Panc1 (cell line): ENCODE measurements around the gene CHCHD10.

ENCODE experiments used
- CTCF ChIP-seq: fragments of 450-650 bp; IDR thresholded peaks from 2 replicates; pipeline ENCODE4 v1.5.1; 2017; ENCODE audit warnings: mild to moderate bottlenecking
- POLR2AphosphoS5 ChIP-seq: IDR thresholded peaks from 2 replicates; pipeline ENCODE4 v1.6.1; 2012; ENCODE audit warnings: mild to moderate bottlenecking, low read depth, low read length, moderate library complexity
- TF ChIP-seq, protein P1 (sequence below), 2 experiments: IDR thresholded peaks; 2 replicates each; pipeline ENCODE4 v1.6.1; 2011 to 2012; ENCODE audit warnings: low read depth in 2 of 2, control low read depth in 1 of 2, low read length in 1 of 2, mild to moderate bottlenecking in 1 of 2, moderate library complexity in 1 of 2; ENCODE audit not compliant: insufficient read depth in 1 of 2

GRCh38 chr22:23750714-23751440, 16.9 kb downstream of the CHCHD10 start, which contains the start of gene ZNF70:
- TF ChIP-seq POLR2AphosphoS5: no peak
- no peak; the same call in 1 of the 2 replicates for TF ChIP-seq CTCF
- TF ChIP-seq, protein P1, sequence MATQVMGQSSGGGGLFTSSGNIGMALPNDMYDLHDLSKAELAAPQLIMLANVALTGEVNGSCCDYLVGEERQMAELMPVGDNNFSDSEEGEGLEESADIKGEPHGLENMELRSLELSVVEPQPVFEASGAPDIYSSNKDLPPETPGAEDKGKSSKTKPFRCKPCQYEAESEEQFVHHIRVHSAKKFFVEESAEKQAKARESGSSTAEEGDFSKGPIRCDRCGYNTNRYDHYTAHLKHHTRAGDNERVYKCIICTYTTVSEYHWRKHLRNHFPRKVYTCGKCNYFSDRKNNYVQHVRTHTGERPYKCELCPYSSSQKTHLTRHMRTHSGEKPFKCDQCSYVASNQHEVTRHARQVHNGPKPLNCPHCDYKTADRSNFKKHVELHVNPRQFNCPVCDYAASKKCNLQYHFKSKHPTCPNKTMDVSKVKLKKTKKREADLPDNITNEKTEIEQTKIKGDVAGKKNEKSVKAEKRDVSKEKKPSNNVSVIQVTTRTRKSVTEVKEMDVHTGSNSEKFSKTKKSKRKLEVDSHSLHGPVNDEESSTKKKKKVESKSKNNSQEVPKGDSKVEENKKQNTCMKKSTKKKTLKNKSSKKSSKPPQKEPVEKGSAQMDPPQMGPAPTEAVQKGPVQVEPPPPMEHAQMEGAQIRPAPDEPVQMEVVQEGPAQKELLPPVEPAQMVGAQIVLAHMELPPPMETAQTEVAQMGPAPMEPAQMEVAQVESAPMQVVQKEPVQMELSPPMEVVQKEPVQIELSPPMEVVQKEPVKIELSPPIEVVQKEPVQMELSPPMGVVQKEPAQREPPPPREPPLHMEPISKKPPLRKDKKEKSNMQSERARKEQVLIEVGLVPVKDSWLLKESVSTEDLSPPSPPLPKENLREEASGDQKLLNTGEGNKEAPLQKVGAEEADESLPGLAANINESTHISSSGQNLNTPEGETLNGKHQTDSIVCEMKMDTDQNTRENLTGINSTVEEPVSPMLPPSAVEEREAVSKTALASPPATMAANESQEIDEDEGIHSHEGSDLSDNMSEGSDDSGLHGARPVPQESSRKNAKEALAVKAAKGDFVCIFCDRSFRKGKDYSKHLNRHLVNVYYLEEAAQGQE (IDR thresholded peaks at IDR 0.05; ENCODE audit: insufficient read depth in 1 of 2, low read depth in 2 of 2, low read length in 1 of 2): no peak
